LoVo (cell line): ENCODE measurements around the gene SPOCK2.
"Not testable (repeated sequence)": the region's sequence is repeated elsewhere in the genome, so short reads cannot be mapped to it uniquely, and the experiment has no call there.

Source experiments
- DNase-seq: peaks from one replicate; pipeline ENCODE4 v3.0.0-alpha.2; 2016; ENCODE audit warnings: low spot score

Gene SPOCK2

DNA sequence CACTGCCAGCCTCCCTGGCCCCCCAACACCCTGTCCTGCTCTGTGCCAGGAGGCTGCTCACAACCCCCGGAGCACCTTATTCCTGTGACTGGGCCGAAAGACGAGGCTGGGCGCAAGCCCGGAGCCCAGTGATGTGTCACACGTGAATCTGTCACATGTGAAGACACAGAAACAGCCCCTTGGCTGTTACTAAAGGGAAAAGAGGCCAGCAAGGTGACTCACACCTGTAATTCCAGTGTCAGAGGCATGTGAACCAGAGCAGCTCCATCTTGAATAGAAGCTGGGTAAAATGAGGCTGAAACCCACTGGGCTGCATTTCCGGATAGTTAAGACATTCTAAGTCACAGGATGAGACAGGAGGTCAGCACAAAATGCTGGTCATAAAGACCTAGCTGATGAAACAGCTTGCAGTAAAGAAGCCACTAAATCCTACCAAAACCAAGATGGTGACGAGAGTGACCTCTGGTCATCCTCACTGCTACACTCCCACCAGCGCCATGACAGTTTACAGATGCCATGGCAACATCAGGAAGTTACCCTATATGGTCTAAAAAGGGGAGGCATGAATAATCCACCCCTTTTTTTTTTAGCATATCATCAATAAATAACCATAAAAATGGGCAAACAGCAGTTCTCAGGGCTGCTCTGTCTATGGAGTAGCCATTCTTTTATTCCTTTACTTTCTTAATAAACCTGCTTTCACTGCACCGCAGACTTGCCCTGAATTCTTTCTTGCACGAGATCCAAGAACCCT is 55.8 kb downstream of the SPOCK2 start:
- not testable (repeated sequence) for DNase-seq

DNA sequence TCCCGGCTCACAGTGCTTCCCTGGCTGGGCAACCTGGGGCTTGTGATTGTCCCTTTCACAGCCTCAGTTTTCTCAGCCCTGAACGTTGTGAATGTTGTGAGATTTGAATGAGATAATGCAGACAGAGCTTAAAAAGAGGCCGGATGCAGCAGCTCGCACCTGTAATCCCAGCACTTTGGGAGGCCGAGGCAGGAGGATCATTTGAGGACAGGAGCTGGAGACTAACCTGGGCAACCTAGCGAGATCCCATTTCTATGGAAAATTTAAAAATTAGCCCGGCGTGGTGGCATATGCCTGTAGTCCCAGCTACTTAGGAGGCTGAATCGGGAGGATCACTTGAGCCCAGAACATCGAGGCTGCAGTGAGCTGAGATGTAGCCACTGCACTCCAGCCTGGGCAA is 56.6 kb downstream of the SPOCK2 start:
- no peak for DNase-seq

DNA sequence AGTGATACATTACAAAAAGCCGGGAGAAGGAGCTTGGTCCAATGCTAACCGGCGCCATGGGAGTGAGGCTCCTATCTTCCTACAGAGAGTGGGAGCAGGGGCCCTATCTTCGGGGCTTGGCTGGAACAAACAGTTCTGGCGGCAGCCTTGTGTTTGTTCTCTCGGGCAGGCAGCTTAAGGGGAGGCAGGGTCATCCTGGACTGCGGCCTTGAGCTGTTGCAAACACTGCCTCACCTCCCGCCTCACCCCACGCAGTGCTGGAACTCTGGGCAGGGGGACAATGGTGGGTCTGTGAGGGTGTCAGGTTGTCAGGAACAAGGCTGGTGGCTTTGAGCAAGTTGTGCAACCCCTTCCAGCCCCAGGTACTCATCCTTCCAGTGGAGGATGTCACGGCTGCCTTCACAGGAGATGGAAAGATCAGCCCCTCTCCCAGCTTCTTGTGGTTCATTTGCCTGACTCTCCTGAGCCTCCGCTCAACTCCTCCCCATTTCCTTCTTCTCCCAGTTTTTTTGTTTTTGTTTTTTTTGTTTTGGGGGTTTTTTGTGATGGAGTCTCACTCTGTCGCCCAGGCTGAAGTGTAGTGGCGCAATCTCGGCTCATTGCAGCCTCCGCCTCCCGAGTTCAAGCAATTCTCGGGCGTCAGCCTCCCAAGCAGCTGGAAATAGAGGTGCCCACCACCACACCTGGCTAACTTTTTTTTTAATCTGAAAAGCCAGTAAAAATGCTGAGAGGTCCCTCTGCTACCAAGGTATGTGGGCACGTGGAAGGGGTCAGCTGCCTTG is 57.4 kb downstream of the SPOCK2 start:
- DNase-seq = no peak

DNA sequence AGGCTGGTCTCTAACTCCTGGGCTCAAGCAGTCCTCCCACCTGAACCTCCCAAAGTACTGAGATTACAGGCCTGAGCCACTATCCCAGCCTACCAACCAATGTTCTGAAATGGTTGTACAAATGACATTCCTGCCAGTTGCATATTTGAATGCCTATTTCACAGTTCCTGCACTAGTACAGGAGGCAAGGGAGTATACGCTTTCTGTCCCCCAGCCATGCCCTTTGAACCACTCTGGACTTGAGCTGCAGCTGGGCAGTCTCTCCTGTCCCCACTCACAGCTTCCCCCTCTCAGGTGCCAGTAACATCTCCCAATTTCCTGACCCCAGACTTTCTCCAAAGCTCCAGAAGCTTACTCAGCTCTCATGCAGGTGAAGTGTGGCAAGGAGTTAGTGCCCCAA is 58.9 kb downstream of the SPOCK2 start:
- DNase-seq = no peak

DNA sequence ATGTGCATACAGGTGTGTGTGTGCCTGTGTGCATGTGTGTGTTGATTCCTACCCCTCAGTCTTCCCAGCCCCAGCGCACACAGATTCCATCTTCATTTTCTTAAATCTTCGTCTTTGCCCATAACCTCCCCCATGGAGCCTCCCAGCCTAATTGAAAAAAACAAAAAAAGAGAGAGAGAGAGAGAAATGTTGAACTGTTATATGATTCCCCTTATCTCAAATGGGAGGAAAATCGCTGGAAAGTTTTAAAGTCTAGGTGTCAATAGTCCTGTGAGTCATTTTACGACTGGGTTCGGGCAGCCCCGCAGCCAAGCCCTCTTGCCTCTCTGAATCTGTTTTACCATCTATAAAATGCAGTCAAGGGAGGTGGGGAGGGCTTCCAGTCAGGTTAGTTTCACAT is 60.9 kb downstream of the SPOCK2 start:
- peak; percentile 86 for DNase-seq

DNA sequence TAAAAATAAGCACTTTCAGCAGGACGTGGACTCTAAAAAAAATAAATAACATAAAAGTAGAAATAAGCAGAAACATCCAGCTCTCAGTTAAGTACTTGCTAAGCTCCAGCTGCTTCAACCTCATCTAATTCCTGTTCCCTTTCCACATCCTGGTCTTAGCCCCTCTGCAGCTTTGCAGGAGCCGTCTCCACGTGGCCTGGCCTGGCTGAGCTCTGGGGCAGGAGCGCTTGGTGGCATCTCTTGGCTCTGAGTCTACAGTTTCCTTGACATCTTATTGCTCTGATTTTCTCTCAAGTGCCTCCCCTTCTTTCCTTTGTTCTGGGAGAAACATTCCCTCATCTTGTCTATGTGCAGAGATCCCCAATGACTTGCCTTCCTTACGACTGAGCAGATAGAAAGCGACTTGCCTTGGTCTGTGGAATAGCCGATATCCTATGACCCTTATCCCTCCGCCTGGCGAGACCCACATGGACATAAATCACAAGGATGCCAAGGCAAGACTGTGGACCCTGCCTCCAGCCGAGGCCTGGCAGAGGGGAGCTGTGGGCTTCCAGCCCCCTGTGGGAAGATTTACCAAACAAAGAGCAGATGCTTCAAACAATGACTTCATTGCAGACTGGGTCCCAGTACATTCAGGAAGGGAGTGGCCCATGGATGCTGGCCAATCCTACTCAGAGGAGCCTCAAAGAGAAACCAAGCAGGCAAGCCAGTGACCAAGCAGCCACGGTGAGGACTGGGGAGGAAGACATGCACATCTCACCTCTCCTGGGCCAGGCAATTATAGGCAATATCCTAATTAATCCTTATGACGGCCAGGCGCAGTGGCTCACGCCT is 61.9 kb downstream of the SPOCK2 start:
- DNase-seq = peak; percentile 12

DNA sequence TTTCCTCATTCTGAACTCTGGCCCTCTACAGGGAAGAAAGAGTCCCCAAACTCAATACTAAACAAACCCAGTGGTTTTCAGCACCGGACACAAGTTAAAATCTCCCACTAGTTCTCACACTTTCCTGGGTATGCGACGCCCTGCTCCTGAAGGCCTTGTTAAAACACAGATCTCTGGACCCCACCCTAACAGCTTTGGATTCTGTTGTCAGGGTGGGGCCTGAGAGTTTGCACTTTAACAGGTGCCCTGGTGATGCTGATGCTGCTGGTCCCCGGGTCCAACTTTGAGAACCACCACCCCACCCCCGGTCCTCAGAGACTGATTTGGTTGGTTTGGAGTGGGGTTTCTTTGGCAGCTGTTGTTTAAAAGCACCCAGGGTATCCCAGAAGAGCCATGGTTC is 62.5 kb downstream of the SPOCK2 start:
- no peak for DNase-seq

DNA sequence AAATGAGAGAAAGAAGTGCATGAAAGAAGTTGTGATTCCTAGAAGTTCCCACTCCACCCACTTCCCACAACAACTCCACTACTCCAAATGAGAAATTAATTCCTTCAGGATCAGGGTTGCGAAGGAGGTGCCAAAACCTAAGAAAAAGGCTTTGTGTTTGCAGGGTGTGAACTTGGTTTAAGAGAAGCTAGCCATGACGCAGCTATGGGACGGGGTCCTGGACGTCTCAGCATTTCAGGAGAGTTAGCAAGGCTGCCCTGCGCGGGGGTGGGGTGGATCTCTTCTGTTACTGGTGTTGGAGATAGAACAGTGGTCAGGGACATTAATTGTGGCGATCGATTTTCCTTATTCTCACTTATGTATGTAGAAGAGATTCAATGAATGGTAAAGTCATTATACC is 63.0 kb downstream of the SPOCK2 start:
- no peak for DNase-seq

DNA sequence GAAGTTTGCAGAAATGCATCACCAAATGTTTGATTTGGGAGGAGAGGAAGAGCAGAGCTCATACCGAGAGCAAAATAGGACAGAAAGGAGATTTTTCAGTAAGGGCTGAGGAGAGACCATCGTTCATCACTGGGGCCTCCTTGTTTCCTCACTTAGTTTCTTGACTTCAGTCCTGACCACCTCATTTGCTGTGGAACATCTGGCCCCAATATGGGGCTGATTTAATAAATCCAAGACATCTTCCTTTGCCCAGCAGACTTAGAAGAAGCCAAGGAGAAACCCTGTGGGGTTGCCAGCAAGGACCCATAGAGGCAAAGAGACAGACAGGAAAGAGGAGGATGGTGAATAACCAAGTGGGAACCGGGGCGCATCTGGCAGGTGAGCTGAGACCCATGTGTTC is 63.8 kb downstream of the SPOCK2 start:
- DNase-seq = no peak

DNA sequence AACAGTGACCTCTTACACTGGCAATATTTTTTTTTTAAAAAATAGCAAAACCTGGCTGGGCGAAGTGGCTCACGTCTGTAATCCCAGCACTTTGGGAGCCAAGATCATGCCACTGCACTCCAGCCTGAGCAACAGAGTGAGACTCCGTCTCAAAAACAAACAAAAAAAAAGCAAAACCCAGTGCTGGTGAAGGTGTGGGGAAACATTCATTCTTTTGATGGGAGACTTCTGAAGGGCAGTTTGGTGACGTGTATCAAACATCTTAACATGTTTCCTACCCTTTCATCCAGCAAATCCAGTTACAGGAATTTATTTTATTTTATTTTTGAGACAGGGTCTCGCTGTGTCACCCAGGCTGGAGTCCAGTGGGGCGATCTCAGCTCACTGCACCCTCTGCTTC is 66.1 kb downstream of the SPOCK2 start:
- no peak for DNase-seq

DNA sequence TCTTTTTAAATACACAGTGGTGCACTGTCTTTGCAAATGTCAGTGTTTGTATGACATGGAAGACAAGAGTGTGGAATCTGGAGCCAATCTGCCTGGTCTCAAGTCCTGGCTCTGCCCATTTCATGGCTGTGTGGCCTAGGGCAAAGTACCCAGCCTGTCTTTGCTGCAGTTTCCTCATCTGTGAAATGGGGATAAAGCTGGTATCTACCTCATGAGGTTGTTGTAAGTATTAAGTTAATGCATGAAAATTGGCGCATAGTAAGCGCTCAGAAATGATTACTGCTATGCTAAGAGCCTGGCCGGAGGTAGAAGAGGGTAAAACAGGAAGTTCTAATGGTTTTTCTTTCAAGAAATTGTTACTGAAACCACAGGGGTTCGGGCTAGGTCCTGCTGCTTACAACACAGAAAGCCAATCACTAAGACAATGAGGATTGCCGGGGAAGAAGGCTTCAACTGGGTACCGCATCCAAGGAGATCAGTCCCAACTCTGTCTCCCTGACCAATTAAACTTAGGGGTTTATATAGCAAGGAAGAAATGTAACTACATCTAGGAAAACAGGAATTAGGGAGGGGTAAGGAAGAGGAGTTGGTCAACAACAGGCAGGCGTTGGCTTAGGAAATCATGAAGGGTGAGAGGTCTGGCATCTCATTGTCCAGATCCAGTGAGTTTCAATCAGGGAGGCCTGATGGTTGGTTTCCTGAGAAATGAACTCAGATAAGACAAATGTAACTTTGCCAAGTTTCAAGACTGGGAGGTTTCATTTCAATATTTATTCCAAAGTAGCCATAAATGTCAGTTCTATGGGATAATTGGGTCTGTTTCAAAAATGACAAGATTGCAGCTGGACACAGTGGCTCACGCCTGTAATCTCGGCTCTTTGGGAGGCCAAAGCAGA is 67.2 kb downstream of the SPOCK2 start:
- DNase-seq = no peak

DNA sequence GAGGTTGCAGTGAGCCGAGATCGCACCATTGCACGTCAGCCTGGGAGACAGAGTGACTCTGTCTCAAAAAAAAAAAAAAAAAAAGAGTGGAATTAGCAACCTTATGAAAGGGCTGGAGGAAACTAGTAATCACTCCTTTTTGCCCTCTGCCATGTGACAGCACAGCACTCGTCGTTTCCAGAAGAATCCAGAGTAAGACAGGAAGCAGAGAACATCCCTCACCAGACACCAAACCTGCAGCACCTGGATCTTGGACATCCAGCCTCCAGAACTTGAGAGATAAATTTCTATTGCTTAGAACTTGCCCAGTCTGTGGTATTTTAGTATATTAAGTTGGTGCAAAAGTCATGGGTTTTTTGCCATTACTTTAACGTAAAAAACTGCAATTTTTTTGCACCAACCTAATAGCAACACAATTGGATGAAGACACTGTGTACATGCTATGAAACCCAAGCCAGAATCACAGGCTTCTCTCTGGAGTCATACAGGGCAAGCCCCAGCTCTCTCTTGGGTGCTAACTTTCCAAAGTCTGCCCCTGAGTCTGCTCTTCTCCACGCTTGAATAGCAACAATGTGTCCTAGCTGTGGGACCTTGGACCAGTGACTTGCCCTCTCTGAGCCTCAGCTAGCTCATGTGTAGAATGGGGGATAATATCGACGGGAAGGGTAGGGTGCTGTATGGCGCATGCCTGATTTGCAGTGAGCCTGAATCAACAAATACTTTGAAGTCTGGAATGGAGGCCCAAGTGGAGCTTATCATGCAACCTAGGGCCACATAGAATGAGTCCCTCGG is 69.1 kb downstream of the SPOCK2 start:
- no peak for DNase-seq

DNA sequence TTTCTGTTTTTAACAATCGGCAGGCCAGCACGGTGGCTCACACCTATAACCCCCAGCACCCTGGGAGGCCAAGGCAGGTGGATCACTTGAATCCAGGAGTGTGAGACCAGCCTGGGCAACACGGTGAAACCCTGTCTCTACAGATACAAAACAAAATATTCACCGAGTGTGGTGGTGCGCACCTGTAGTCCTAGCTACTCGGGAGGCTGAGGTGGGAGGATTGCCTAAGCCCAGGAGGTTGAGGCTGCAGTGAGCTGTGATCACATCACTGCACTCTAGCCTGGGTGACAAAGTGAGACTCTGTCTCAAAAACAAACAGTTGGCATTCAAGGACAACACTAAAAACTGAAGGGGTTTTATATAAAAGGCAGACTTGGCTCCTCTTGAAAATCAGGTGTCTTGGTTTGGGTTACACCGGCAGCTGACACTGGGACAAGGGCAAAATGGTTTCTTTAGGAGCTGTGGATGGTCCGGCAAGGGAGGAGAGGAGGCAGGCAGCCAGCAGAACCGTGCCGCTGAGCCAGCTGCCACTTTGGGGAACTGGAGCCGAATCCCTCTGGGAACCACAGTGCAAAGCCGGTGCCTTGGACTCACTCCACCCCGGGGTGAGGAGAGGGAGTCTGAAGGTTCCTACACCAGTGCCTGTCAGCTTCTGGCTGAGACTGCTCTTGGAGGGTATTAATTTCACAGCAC is 71.6 kb downstream of the SPOCK2 start:
- DNase-seq = no peak

DNA sequence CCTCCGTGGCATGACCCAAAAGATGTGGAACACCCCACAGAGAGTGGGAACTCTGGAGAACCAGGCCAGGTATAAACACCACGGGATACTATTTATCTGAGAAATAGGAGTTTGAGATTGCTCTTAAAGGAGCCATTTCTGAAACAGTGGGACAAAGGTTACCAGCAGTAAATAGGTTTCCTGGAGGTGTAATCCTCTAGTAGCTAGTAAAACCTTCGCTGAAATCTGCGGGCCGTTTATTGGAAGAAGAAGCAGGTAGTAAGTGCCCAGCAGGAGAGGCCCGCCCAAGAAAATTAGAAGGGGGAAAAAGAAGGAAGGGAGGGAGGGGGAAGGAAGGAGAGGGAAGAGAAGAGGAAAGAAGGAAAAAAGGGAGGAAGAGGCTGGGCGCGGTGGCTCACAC is 72.5 kb downstream of the SPOCK2 start:
- DNase-seq = peak; percentile 4

DNA sequence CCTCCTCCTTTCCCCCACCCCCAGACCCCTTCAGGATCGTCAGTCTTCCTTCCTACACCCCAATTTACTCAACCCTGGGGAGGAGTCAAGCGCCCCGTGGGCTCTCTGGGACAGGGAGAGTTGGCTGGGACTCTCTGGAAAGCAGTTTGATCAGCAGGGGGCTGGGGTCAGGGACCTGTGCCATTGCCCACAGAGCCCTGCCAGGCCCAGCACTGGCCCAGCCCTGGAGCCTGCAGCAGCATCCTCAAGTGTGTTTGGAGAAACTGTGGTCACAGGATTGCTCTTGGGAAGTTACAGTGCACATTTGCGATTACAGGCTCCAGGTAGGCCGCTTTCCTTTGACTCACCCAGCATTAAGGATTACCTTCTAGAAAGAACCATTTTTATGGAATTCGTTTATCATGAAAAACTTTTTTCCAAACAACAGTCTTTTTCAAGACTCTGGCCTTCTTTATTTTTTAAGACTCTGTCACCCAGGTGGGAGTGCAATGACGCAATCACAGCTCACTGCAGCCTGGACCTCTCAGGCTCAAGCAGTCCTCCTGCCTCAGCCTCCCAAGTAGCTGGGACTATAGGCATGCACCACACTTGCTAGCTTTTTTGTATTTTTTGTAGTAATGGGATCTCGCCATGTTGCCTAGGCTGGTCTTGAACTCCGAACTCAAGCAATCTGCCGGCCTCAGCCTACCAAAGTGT is 73.4 kb downstream of the SPOCK2 start:
- DNase-seq = no peak

DNA sequence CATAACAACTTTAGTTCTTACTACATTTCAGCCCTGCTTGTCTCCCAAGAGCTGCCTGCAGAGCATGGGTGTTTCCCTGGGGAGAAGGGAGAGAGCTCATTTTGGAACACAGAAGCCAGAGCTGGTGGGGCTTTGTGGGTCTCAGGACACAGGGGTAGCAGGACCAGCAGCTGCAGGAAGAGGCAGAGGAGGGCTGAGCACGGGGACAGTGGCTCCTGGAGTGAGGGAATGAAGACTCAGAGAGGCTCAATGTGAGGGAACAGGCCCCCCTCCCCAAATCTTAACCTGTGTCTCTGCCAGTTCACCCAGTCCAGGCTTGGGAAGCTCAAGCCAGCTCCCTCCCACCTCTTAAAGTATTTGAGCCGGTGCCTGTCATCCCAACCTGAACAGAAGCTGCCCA is 74.2 kb downstream of the SPOCK2 start:
- no peak for DNase-seq

DNA sequence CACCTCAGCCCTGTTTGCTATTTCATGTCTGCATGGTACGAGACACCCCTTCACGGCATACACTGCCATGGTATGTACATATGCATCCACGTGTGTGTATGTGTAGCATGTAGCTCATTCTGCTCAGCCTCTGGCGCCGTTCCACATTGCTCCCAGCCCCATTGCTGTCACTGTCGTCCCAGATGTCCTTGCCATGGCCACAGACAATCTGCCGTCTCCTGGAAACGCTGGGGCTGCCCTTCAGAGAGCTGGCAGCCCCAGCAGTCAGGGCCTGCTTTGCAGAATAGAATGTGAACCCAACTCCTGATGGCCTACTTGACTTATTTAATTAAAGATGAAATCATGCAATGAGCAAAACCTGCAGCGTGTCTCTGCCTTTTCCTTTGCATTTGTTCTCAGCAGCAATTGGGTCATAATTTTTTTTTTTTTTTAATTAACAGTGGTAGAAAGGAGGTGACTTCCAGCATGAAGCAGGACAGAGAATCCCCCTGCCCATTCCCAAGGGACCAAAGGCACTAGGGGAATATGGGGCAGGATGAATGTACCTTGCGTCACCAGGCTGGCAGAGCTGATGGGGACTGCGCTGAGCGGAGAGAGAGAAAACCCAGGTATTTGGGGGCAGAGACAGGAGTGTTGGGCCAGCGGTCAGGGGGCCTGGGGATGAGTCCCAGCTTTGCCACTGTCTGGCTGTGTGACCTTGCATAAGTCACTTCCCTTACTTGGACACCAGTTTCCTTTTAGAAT is 75.0 kb downstream of the SPOCK2 start:
- no peak for DNase-seq

DNA sequence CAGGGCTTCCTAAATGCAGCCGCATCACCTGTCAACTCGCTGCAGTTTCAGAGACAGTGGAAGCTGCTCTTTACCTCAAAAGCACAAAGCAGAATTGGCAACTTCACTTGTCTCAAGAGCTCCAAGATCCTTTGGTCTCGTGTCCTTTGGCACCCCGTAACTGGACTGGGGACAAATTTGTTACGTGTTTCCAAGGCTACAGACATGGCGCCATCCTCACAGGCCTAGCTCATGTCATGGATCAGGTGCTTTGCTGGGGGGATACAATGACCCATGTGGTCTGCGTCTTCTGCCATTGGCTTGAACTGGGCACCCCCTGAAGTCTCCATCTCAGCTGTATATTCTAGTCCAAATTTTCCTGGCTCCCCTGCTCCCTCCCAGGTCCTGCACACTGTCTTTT is 75.6 kb downstream of the SPOCK2 start:
- DNase-seq = no peak

DNA sequence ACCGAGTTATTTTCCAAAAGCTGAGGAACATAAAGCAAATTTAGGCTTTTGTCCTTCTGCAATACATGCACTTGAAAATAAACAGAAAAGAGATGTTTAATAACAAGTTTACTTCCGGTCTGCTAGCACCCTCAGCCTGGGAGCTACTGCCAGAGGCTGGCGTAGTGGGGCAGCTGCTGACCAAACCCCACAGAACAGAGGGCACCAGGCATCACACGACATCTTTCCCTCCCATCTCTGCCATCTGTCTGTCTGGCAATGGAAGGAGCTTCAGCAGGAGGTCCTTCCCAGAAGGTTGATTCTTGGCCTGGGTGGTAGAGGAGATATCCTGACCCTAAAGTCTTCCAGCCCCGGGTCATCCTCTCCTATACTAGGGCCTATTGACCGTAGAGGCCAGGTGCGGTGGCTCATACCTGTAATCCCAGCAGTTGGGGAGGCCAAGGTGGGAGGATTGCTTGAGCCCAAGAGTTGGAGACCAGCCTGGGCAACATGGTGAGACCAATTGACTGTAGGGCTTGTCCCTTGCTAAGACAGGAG is 76.3 kb downstream of the SPOCK2 start:
- DNase-seq = no peak
